ENCODE measurements around the gene ARMH4. TPM values are rescaled to one million over a fixed set of nuclear protein-coding genes. Genes with fewer than 3 reads are reported as not detected.

The ARMH4 gene
- total RNA-seq, 4 donors from 2014 or later, result 1.8 to 3.6 (median 2.8) TPM

GRCh38 chr14:58138714-58139482, 13.1 kb downstream of the ARMH4 start:
- no peak overlapping the region for H3K4me3 ChIP-seq (ENCODE audit: low read depth, poor library complexity, severe bottlenecking)
- WGBS, 2 donors, result 89 to 90% methylated on average over 10 of the region's 10 CpGs
- DNase-seq (ENCODE audit: low spot score in 2 of 2), result no peak
- intact Hi-C loops (cut with DNase I; ENCODE audit: low total_unique reads), result no loop called here
- TF ChIP-seq CTCF (IDR thresholded peaks at IDR 0.05) (no peak), POLR2A (IDR thresholded peaks at IDR 0.05) (no peak)

- DNase-seq (ENCODE audit: low spot score in 2 of 2), result no peak
- intact Hi-C loops (cut with DNase I; ENCODE audit: low total_unique reads), result no loop called here
- 87% methylated on average over 8 to 10 of the region's 10 CpGs for WGBS, 2 donors
- no peak for TF ChIP-seq POLR2A (IDR thresholded peaks at IDR 0.05)
- TF ChIP-seq CTCF (IDR thresholded peaks at IDR 0.05), result no peak
- no peak overlapping the region for H3K4me3 ChIP-seq (ENCODE audit: low read depth, poor library complexity, severe bottlenecking)
These were observed 13.8 kb downstream of the ARMH4 start for GRCh38 chr14:58138031-58138713.

GRCh38 chr14:58133739-58134138, 18.3 kb downstream of the ARMH4 start:
- DNase-seq (ENCODE audit: low spot score in 2 of 2), result no peak
- WGBS, 2 donors, result 84 to 92% methylated on average over 1 of the region's 1 CpG
- no peak for TF ChIP-seq POLR2A (IDR thresholded peaks at IDR 0.05)
- no peak for TF ChIP-seq CTCF (IDR thresholded peaks at IDR 0.05)
- intact Hi-C loops (cut with DNase I; ENCODE audit: low total_unique reads), result no loop called here
- H3K4me3 ChIP-seq (ENCODE audit: low read depth, poor library complexity, severe bottlenecking), result no peak overlapping the region

- no peak overlapping the region for H3K4me3 ChIP-seq (ENCODE audit: low read depth, poor library complexity, severe bottlenecking)
These were observed 20.6 kb downstream of the ARMH4 start for GRCh38 chr14:58131386-58131785.

GRCh38 chr14:58130116-58130782, 21.8 kb downstream of the ARMH4 start:
- WGBS, 2 donors, result 64 to 65% methylated on average over 4 of the region's 4 CpGs
- no peak for DNase-seq (ENCODE audit: low spot score in 2 of 2)
- no peak for TF ChIP-seq CTCF (IDR thresholded peaks at IDR 0.05)
- no peak for TF ChIP-seq POLR2A (IDR thresholded peaks at IDR 0.05)
- no peak overlapping the region for H3K4me3 ChIP-seq (ENCODE audit: low read depth, poor library complexity, severe bottlenecking)
- intact Hi-C loops (cut with DNase I; ENCODE audit: low total_unique reads), result no loop called here

More at GRCh38 chr14:58131386-58131785, 20.6 kb downstream of the ARMH4 start:
- DNase-seq (ENCODE audit: low spot score in 2 of 2), result no peak
- intact Hi-C loops (cut with DNase I; ENCODE audit: low total_unique reads), result no loop called here
- TF ChIP-seq POLR2A (IDR thresholded peaks at IDR 0.05) (no peak), CTCF (IDR thresholded peaks at IDR 0.05) (no peak)
- 72 to 79% methylated on average over 1 of the region's 1 CpG for WGBS, 2 donors
